ENCODE results near the gene RAI2. TPM values are rescaled to one million over a fixed set of nuclear protein-coding genes. Genes with fewer than 3 reads are reported as not detected.

Gene RAI2
- total and polyA plus RNA-seq, 2 experiments from 2014 or later: 0.83 to 0.99 TPM

GRCh38 chrX:17812763-17813162 lies 48.3 kb downstream of the RAI2 start:
- DNase-seq (ENCODE audit: low spot score) (peak; percentile 39), ATAC-seq (peak; percentile 66; the same call in 2 of the 3 replicates)
- H2AFZ ChIP-seq: no peak overlapping the region
- no peaks in the 10 kb centered on the region for H3K9me2 ChIP-seq (ENCODE audit: insufficient read depth)
- Mint-ChIP-seq H3K27ac (no peak overlapping the region), H3K36me3 (ENCODE audit: low read depth) (no peaks in the 10 kb centered on the region), H3K4me3 (no peak overlapping the region), H3K27me3 (ENCODE audit: insufficient read depth, low read depth, poor library complexity) (peaks cover 4% of the 10 kb centered on the region), H3K4me1 (no peaks in the 10 kb centered on the region; the same call in 2 of the 3 replicates), H3K9me3 (no peaks in the 10 kb centered on the region)
- H3K27ac ChIP-seq (ENCODE audit: low read depth): no peak overlapping the region
- no peaks in the 10 kb centered on the region for H3K27me3 ChIP-seq (ENCODE audit: insufficient read depth)
- no peaks in the 10 kb centered on the region for H3F3A ChIP-seq (replicated peaks; ENCODE audit: low read depth)
- H3K79me2 ChIP-seq (replicated peaks; ENCODE audit: insufficient read depth): no peaks in the 10 kb centered on the region
- TF ChIP-seq CTCF (conservative IDR thresholded peaks at IDR 0.05; ENCODE audit: low read depth in 2 of 2) (peak; percentile 69 to 83), EZH2phosphoT487 (IDR thresholded peaks at IDR 0.05; ENCODE audit: unreplicated experiment) (no peak)
- H3K36me3 ChIP-seq (ENCODE audit: insufficient read depth): no peaks in the 10 kb centered on the region
- no peak overlapping the region for H3K4me3 ChIP-seq
- H4K20me1 ChIP-seq (replicated peaks; ENCODE audit: insufficient read depth): no peaks in the 10 kb centered on the region
- no peak overlapping the region for H3K4me2 ChIP-seq
- H3K4me1 ChIP-seq (ENCODE audit: insufficient read depth): no peaks in the 10 kb centered on the region

- ATAC-seq: no peak
- no peaks in the 10 kb centered on the region for H3K4me1 Mint-ChIP-seq
- H3F3A ChIP-seq (replicated peaks; ENCODE audit: low read depth): no peaks in the 10 kb centered on the region
- H3K79me2 ChIP-seq (replicated peaks; ENCODE audit: insufficient read depth): no peaks in the 10 kb centered on the region
- H3K9me2 ChIP-seq (ENCODE audit: insufficient read depth): no peaks in the 10 kb centered on the region
- H3K27me3 ChIP-seq (ENCODE audit: insufficient read depth): no peaks in the 10 kb centered on the region
- no peak overlapping the region for H2AFZ ChIP-seq
- no peaks in the 10 kb centered on the region for H3K9me3 Mint-ChIP-seq
- H4K20me1 ChIP-seq (replicated peaks; ENCODE audit: insufficient read depth): no peaks in the 10 kb centered on the region
- no peak overlapping the region for H3K4me3 Mint-ChIP-seq
- no peak overlapping the region for H3K4me2 ChIP-seq
- no peak overlapping the region for H3K27ac ChIP-seq (ENCODE audit: low read depth)
- H3K36me3 ChIP-seq (ENCODE audit: insufficient read depth): no peaks in the 10 kb centered on the region
- DNase-seq (ENCODE audit: low spot score): no peak
- no peaks in the 10 kb centered on the region for H3K36me3 Mint-ChIP-seq (ENCODE audit: low read depth)
- H3K4me3 ChIP-seq: no peak overlapping the region
- no peaks in the 10 kb centered on the region for H3K4me1 ChIP-seq (ENCODE audit: insufficient read depth)
- peaks cover 1% of the 10 kb centered on the region for H3K27me3 Mint-ChIP-seq (ENCODE audit: insufficient read depth, low read depth, poor library complexity)
- no peak overlapping the region for H3K27ac Mint-ChIP-seq
- no peak for TF ChIP-seq ZNF331 (CRISPR knock-in tag; IDR thresholded peaks at IDR 0.05; ENCODE audit: low read depth)
- no peak for TF ChIP-seq EZH2phosphoT487 (IDR thresholded peaks at IDR 0.05; ENCODE audit: unreplicated experiment)
- no peak for TF ChIP-seq STAT1 (IDR thresholded peaks at IDR 0.05; ENCODE audit: unreplicated experiment)
- TF ChIP-seq JUNB (IDR thresholded peaks at IDR 0.05; ENCODE audit: unreplicated experiment): no peak
- no peak for TF ChIP-seq ZNF462 (CRISPR knock-in tag; IDR thresholded peaks at IDR 0.05)
- TF ChIP-seq POLR2AphosphoS5 (IDR thresholded peaks at IDR 0.05; ENCODE audit: low read depth): no peak
- no peak for TF ChIP-seq REST (IDR thresholded peaks at IDR 0.05; ENCODE audit: unreplicated experiment)
- no peak for TF ChIP-seq NANOG (IDR thresholded peaks at IDR 0.05; ENCODE audit: borderline replicate concordance)
- no peak for TF ChIP-seq ETS1 (IDR thresholded peaks at IDR 0.05)
Observed at GRCh38 chrX:17809984-17810383, 51.1 kb downstream of the RAI2 start.
